NB4 (cell line): ENCODE data around the gene GPRC5B.
A peak's percentile ranks its signal among the peaks of the same experiment; 100 is the strongest.

Experiments used
- DNase-seq: peaks from one replicate; pipeline ENCODE4 v3.0.0; 2010; ENCODE audit warnings: low read depth
- H3K4me3 ChIP-seq: one replicate; pipeline ENCODE4 v1.5.1; 2011; ENCODE audit warnings: mild to moderate bottlenecking, low read depth, low read length, moderate library complexity
- CTCF ChIP-seq: IDR thresholded peaks from one replicate; pipeline ENCODE4 v1.5.1; 2012; ENCODE audit warnings: low read depth, low read length
- MAX ChIP-seq: IDR thresholded peaks from 2 replicates; pipeline ENCODE4 v1.6.1; 2011; ENCODE audit warnings: low read depth, low read length
- MYC ChIP-seq: IDR thresholded peaks from 2 replicates; pipeline ENCODE4 v1.6.1; 2011; ENCODE audit warnings: low read depth, low read length
- POLR2A ChIP-seq: IDR thresholded peaks from 2 replicates; pipeline ENCODE4 v1.6.1; 2011; ENCODE audit warnings: mild to moderate bottlenecking; ENCODE audit not compliant: insufficient read length; ENCODE audit errors: extremely low read depth

The GPRC5B gene

DNA sequence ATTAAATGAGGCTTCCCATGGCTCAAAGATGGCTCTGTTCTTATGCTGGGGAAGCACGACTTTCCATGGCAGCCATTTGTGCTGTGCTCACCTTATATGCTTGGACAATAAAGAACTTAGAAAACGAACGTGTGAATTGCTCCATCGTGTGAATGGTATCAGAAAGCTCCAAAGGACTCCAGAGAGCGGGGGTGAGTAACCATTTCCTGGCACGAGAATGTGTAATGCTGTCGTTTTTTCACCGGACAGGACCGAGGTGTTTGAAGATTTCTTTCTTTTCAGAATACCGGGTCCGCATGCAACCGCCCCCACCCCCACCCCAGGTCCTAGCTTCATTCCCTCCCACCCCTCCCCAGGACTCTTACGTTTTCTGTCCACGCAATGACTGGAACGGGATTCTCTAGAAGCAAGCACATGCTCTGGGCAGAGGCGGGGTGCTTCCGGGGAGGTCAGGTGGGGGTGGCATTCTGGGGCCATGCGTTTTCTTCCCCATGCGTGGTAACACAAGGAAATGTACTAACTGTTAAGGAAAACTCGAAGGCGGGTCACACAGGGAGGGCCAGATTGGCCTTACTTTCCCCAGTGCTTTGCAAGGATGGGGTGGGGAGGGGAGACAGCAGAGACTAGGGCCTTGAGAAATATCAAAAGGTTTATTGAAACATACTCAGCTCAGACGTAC, 26.2 kb downstream of the GPRC5B start:
- DNase-seq: no peak
- H3K4me3 ChIP-seq: no peak overlapping the region
- TF ChIP-seq MYC: no peak

DNA sequence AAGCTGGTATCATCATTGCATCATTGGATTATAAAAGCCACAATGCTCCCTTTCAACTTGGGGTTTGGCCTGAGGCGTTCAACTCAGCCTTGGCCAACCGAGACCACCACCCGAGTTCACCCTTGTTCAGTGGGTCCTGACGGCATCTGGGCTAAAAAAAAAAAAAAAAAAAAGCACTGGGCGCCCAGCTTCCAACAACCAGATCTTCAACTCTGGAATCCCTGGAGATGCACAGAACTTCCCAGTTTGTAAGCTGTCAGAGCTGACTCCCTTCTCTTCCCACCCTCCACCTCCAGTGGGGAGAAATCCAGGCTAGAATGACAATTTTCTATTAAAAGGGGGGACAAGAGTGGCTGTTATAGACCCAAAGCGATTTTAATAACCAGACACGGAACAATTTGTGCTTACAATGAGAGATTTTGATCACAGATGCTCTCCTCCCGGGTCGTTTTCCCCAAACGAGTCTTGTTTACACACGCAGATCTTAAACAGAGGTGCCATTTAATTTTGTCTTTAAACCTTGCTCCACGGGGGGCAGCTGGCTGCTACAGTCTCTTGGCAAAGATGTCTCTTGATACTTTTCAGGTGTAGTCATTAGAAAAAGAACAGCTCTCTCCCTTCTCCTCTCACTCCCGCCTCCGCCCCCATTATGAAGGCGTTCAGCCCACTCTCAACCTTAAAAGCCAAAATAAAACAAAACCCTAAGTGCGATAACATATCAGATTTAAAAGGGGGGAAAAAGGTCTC, 26.9 kb downstream of the GPRC5B start:
- no peak for DNase-seq
- H3K4me3 ChIP-seq: no peak overlapping the region
- TF ChIP-seq POLR2A: no peak
- no peak for TF ChIP-seq CTCF
- TF ChIP-seq MAX: no peak
- TF ChIP-seq MYC: no peak

GRCh38 chr16:19856120-19856519, 28.5 kb downstream of the GPRC5B start:
- no peak overlapping the region for H3K4me3 ChIP-seq

DNA sequence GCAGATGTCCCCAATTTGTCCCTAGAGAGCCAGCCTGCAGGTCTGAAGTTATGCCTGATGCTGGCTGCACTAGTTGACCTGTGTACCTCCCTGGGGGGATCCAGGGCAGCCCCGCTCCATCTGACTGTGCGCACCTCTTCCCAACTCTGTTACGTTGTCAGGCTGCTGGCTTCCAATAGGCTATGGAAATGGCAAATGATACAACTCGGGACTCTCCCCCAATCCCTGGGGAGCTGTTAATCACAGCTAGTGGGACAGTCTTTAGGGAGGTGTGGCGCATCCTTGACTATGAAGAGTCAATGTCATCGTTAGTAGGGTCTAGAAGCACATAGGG, 30.1 kb downstream of the GPRC5B start:
- TF ChIP-seq MYC: no peak
- TF ChIP-seq CTCF: no peak
- no peak for TF ChIP-seq POLR2A
- TF ChIP-seq MAX: no peak
- H3K4me3 ChIP-seq: no peak overlapping the region
- DNase-seq: peak; percentile 6

More at GRCh38 chr16:19856120-19856519, 28.5 kb downstream of the GPRC5B start:
- DNase-seq: no peak
- TF ChIP-seq CTCF: no peak
- TF ChIP-seq MAX: no peak
- no peak for TF ChIP-seq MYC

DNA sequence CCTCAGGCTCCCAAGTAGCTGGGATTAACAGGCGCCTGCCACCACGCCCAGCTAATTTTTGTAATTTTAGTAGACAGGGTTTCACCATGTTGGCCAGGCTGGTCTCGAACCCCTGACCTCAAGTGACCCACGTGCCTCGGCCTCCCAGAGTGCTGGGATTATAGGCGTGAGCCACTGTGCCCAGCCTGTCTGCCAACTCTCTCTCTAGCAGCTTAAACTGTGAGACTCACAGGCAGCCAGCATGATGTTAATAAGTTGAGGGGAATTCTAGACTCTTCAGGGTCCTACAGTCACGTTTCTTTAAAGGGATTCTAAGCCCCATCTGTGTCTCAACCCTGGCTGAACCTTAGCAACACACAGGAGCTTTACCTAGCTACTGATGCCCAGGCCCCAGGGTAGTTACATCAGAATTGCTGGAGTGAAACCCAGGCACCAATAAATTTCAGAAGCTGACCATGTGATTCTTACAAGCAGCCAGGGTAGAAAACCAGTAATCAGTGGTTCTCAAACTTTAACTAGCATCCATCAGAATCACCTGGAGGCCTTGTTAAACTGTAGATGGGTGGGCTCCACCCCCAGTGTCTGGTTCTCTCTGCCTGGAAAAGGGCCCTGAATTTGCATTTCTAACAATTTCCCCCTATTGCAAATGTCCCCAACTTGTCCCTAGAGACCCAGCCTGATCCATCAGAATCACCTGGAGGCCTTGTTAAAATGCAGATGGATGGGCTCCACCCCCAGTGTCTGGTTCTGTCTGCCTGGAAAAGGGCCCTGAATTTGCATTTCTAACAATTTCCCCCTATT, 30.7 kb downstream of the GPRC5B start:
- DNase-seq: no peak
- TF ChIP-seq CTCF (no peak), MYC (no peak), MAX (no peak), POLR2A (no peak)

GRCh38 chr16:19853132-19853741, 31.4 kb downstream of the GPRC5B start:
- no peak for TF ChIP-seq POLR2A
- no peak for TF ChIP-seq MYC
- no peak for TF ChIP-seq MAX
- TF ChIP-seq CTCF: no peak
- no peak overlapping the region for H3K4me3 ChIP-seq
- DNase-seq: no peak

More for the DNA sequence above, 30.7 kb downstream of the GPRC5B start:
- no peak overlapping the region for H3K4me3 ChIP-seq
